Endodermal cell (in vitro differentiated cells): ENCODE data around the gene EIF4G2. TPM values are rescaled to one million over a fixed set of nuclear protein-coding genes. Genes with fewer than 3 reads are reported as not detected.
"Not testable (repeated sequence)": the region's sequence is repeated elsewhere in the genome, so short reads cannot be mapped to it uniquely, and the experiment has no call there.

Experiments
- DNase-seq: peaks from one replicate; pipeline ENCODE4 v3.0.0-alpha.2; 2017
- H3K27ac ChIP-seq: 2 replicates; pipeline ENCODE4 v1.5.1; 2013; ENCODE audit warnings: mild to moderate bottlenecking, low read depth, low read length, moderate library complexity
- H3K27me3 ChIP-seq: 2 replicates; pipeline ENCODE4 v1.6.1; 2013; ENCODE audit warnings: mild to moderate bottlenecking, low read length, moderate library complexity; ENCODE audit not compliant: insufficient read depth, control insufficient read depth, poor library complexity, severe bottlenecking
- H3K36me3 ChIP-seq: 2 replicates; pipeline ENCODE4 v1.7.0; 2013; ENCODE audit warnings: mild to moderate bottlenecking, low read length, moderate library complexity; ENCODE audit not compliant: control insufficient read depth, insufficient read depth
- H3K4me1 ChIP-seq: one replicate; pipeline ENCODE4 v1.7.0; 2013; ENCODE audit warnings: low read length; ENCODE audit not compliant: control insufficient read depth, insufficient read depth
- H3K4me3 ChIP-seq: 2 replicates; pipeline ENCODE4 v1.5.1; 2013; ENCODE audit warnings: mild to moderate bottlenecking, low read length, moderate library complexity
- H3K9ac ChIP-seq: 2 replicates; pipeline ENCODE4 v1.6.1; 2013; ENCODE audit warnings: mild to moderate bottlenecking, low read length, moderate library complexity; ENCODE audit not compliant: poor library complexity, severe bottlenecking; ENCODE audit errors: extremely low read depth
- H3K9me3 ChIP-seq: 2 replicates; pipeline ENCODE4 v1.6.1; 2013; ENCODE audit warnings: mild to moderate bottlenecking, low read length, moderate library complexity; ENCODE audit not compliant: control insufficient read depth
- H3K27ac Mint-ChIP-seq: 2 replicates; pipeline ENCODE4 v1.8.0; 2020; ENCODE audit warnings: mixed read lengths
- H3K27me3 Mint-ChIP-seq: 2 replicates; pipeline ENCODE4 v1.8.0; 2021; ENCODE audit warnings: mild to moderate bottlenecking, mixed read lengths; ENCODE audit not compliant: insufficient read depth
- H3K36me3 Mint-ChIP-seq: 2 replicates; pipeline ENCODE4 v1.8.0; 2020; ENCODE audit warnings: low read depth, mixed read lengths
- H3K4me1 Mint-ChIP-seq: 2 replicates; pipeline ENCODE4 v1.8.0; 2020; ENCODE audit warnings: mixed read lengths
- H3K4me3 Mint-ChIP-seq: 2 replicates; pipeline ENCODE4 v1.8.0; 2020; ENCODE audit warnings: mild to moderate bottlenecking, moderate library complexity, mixed read lengths
- H3K9me3 Mint-ChIP-seq: 2 replicates; pipeline ENCODE4 v1.8.0; 2020; ENCODE audit warnings: mild to moderate bottlenecking, mixed read lengths
- WGBS, 2 experiments: methylation state at CpG; one replicate each; pipeline versions ENCODE4 v1.1.5 to v1.1.7; 2013; ENCODE audit warnings: missing lambda C conversion rate in 2 of 2, mixed read lengths in 1 of 2; ENCODE audit not compliant: insufficient coverage in 1 of 2, insufficient read length in 1 of 2; 5-methylcytosine and 5-hydroxymethylcytosine counted together
- total RNA-seq, 2 donors: library from RNA; stranded (reverse); fragmentation: NEBNext Ultra II Directional in 1 of 2; extraction: Animal tissue kit (Norgen Biotek cat#: 25700) in 1 of 2; gene quantifications; 2 replicates in 1 of 2; 3 replicates in 1 of 2; pipeline ENCODE4 v1.2.1, GENCODE V29; 2021
- TF ChIP-seq, protein P1 (sequence below): fragments of 200-600 bp; sonication (generic); conservative IDR thresholded peaks from 2 replicates; pipeline ENCODE4 v1.5.0; 2021; ENCODE audit warnings: antibody characterized with exemption, mild to moderate bottlenecking

EIF4G2 gene
- total RNA-seq, 2 donors from 2014 or later = 753 to 1,007 TPM

DNA sequence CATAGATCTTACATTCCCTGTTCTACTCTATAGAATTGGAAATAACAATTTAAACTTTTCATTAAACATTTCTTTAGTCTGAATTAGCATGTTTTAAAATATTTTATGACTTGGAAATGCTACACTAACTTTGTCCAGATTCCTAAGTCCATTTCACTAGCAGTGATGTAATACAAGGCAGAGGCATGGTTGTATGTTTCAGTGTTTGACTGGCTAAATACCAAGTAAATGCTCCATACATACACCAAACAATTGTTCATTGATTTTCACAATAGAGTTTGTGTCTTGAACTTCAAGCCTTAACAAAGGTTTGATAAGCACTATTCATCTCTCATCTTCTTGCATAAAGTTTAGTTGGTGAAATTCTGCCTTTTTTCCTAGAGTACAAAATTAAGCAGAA, 35.6 kb upstream of the EIF4G2 start:
- H3K4me1 ChIP-seq = no peaks in the 10 kb centered on the region
- H3K9me3 ChIP-seq = no peaks in the 10 kb centered on the region
- H3K4me3 Mint-ChIP-seq = no peak overlapping the region
- TF ChIP-seq, protein P1, sequence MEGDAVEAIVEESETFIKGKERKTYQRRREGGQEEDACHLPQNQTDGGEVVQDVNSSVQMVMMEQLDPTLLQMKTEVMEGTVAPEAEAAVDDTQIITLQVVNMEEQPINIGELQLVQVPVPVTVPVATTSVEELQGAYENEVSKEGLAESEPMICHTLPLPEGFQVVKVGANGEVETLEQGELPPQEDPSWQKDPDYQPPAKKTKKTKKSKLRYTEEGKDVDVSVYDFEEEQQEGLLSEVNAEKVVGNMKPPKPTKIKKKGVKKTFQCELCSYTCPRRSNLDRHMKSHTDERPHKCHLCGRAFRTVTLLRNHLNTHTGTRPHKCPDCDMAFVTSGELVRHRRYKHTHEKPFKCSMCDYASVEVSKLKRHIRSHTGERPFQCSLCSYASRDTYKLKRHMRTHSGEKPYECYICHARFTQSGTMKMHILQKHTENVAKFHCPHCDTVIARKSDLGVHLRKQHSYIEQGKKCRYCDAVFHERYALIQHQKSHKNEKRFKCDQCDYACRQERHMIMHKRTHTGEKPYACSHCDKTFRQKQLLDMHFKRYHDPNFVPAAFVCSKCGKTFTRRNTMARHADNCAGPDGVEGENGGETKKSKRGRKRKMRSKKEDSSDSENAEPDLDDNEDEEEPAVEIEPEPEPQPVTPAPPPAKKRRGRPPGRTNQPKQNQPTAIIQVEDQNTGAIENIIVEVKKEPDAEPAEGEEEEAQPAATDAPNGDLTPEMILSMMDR = no peak
- no peak overlapping the region for H3K9ac ChIP-seq
- no peak overlapping the region for H3K27ac Mint-ChIP-seq
- no peak overlapping the region for H3K4me3 ChIP-seq
- H3K27me3 ChIP-seq = no peaks in the 10 kb centered on the region
- no peaks in the 10 kb centered on the region for H3K36me3 Mint-ChIP-seq
- no peak overlapping the region for H3K27ac ChIP-seq
- no peak for DNase-seq
- H3K4me1 Mint-ChIP-seq = peaks cover 4% of the 10 kb centered on the region
- H3K9me3 Mint-ChIP-seq = no peaks in the 10 kb centered on the region
- H3K27me3 Mint-ChIP-seq = no peaks in the 10 kb centered on the region
- H3K36me3 ChIP-seq = no peaks in the 10 kb centered on the region

DNA sequence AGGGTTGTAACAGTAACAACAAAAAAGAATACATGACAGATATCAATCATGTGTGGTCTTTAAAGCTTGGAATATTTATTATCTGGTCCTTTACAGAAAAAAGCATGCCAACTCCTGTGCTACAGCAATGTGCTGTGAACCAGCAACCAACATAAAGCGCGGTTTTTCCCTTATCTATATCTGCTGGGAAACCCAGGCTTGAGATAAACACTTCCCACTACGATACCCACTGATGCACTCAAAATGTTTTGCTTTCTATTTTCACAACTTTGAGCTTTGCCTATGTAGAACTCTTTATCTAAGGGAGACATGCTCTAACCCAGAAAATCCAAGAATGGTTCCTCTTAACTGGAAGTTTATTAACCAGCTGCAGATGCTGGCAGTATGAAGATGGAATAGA, 30.2 kb upstream of the EIF4G2 start:
- 57 to 60% methylated on average over 3 of the region's 3 CpGs for WGBS, 2 experiments

DNA sequence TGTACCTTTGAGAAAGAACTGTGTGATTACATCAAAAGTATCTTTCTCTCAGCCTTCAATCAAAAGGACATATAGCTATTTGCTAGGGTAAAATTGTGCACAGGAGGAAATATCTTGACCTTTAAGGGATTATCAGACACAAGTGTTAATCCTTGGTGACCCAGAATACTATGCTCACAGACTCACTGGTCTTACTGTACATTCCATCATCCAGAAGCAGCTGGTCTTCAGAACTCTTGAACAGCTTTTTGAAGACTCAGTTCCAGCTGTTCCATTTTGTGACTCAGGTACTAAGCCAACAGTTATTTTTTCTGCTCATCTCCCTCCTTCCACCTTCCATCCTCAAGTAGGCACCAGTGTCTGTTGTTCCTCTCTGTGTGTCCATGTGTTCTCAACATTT, 29.4 kb upstream of the EIF4G2 start:
- Histone ChIP-seq H3K27ac (no peak overlapping the region), H3K36me3 (no peaks in the 10 kb centered on the region), H3K9ac (no peak overlapping the region), H3K9me3 (no peaks in the 10 kb centered on the region), H3K4me3 (no peak overlapping the region), H3K27me3 (peaks cover under 1% of the 10 kb centered on the region), H3K4me1 (no peaks in the 10 kb centered on the region)
- H3K4me1 Mint-ChIP-seq = peaks cover 4% of the 10 kb centered on the region
- TF ChIP-seq, protein P1 = no peak
- no peaks in the 10 kb centered on the region for H3K36me3 Mint-ChIP-seq
- peaks cover 5% of the 10 kb centered on the region for H3K27me3 Mint-ChIP-seq
- no peak for DNase-seq
- H3K4me3 Mint-ChIP-seq = no peak overlapping the region
- no peak overlapping the region for H3K27ac Mint-ChIP-seq
- H3K9me3 Mint-ChIP-seq = peaks cover 3% of the 10 kb centered on the region

More for the DNA sequence above, 30.2 kb upstream of the EIF4G2 start:
- no peaks in the 10 kb centered on the region for H3K36me3 ChIP-seq
- H3K36me3 Mint-ChIP-seq = no peaks in the 10 kb centered on the region
- H3K9me3 Mint-ChIP-seq = peaks cover 3% of the 10 kb centered on the region
- H3K27me3 Mint-ChIP-seq = peaks cover 5% of the 10 kb centered on the region
- H3K27ac ChIP-seq = no peak overlapping the region
- TF ChIP-seq, protein P1 = no peak
- no peak overlapping the region for H3K4me3 Mint-ChIP-seq
- DNase-seq = no peak
- H3K9me3 ChIP-seq = no peaks in the 10 kb centered on the region
- H3K4me1 ChIP-seq = no peaks in the 10 kb centered on the region
- H3K9ac ChIP-seq = no peak overlapping the region
- H3K27ac Mint-ChIP-seq = no peak overlapping the region
- no peak overlapping the region for H3K4me3 ChIP-seq
- no peaks in the 10 kb centered on the region for H3K27me3 ChIP-seq
- peaks cover 4% of the 10 kb centered on the region for H3K4me1 Mint-ChIP-seq

DNA sequence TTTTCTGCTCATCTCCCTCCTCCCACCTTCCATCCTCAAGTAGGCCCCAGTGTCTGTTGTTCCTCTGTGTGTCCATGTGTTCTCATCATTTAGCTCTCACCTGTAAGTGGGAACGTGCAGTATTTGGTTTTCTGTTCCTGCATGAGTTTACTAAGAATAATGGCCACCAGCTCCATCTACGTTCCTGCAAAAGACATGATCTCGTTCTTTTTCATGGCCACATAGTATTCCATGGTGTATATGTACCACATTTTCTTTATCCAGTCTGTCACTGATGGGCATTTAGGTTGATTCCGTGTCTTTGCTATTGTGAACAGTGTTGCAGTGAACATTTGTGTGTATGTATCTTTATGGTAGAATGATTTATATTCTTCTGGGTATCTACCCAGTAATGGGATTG, 28.2 kb upstream of the EIF4G2 start:
- H3K4me1 Mint-ChIP-seq, H3K36me3 Mint-ChIP-seq, H3K27ac ChIP-seq, H3K4me1 ChIP-seq, H3K9me3 ChIP-seq, DNase-seq, H3K4me3 ChIP-seq, H3K9ac ChIP-seq, H3K9me3 Mint-ChIP-seq, H3K36me3 ChIP-seq, H3K4me3 Mint-ChIP-seq, H3K27ac Mint-ChIP-seq: not testable (repeated sequence)
- H3K27me3 ChIP-seq = peaks cover 11% of the 10 kb centered on the region
- WGBS, 2 experiments = 89 to 91% methylated on average over 4 of the region's 4 CpGs
- H3K27me3 Mint-ChIP-seq = peaks cover 14% of the 10 kb centered on the region
